Endothelial cell of umbilical vein (primary cell): Measurements from ENCODE around the gene NUDT17. TPM values are rescaled to one million over a fixed set of nuclear protein-coding genes. Genes with fewer than 3 reads are reported as not detected.

ENCODE experiments used
- BruUV-seq: library from RNA; stranded (reverse); fragments of 400-500 nt; replicated peaks from 2 replicates; lab custom pipeline; 2021; lab: Mats Ljungman, UMichigan
- CTCF ChIA-PET: fragments of 300-600, 350-600 bp; sonication (Branson Sonifier 250); formaldehyde crosslinking; loops from one replicate; lab custom pipeline; 2021; ENCODE audit warnings: antibody characterized with exemption, inconsistent platforms; lab: Charles Lee
- POLR2A ChIA-PET: fragments of 300-600, 350-600 bp; sonication (Branson Sonifier 250); formaldehyde crosslinking; loops from one replicate; lab custom pipeline; 2021; ENCODE audit warnings: antibody characterized with exemption, inconsistent platforms; lab: Charles Lee
- DNase-seq: peaks from one replicate; pipeline ENCODE4 v3.0.0-alpha.2; 2011; ENCODE audit warnings: low read depth, low spot score
- FAIRE-seq: peaks from 2 replicates; lab custom pipeline; 2011; peaks lifted over from hg19 to GRCh38; lab: Jason Lieb, UNC
- H2AFZ ChIP-seq: 2 replicates; pipeline ENCODE4 v1.6.0; 2012; ENCODE audit warnings: low read depth, low read length, control low read depth, inconsistent platforms
- H3K27ac ChIP-seq: 2 replicates; pipeline ENCODE4 v1.5.1; 2011; ENCODE audit warnings: low read depth, mild to moderate bottlenecking, control low read depth, low read length, moderate library complexity; ENCODE audit not compliant: insufficient read depth
- H3K27me3 ChIP-seq, 2 experiments: 2 replicates each; pipeline versions ENCODE4 v1.6.0 to v1.6.1; 2011; ENCODE audit warnings: low read length in 2 of 2, mixed read lengths in 1 of 2; ENCODE audit not compliant: control insufficient read depth in 2 of 2, insufficient read depth in 2 of 2
- H3K36me3 ChIP-seq, 2 experiments: 2 replicates in 1 of 2; 3 replicates in 1 of 2; pipeline ENCODE4 v1.5.1; 2011; ENCODE audit warnings: low read length in 2 of 2, mild to moderate bottlenecking in 1 of 2, moderate library complexity in 1 of 2; ENCODE audit not compliant: control insufficient read depth in 2 of 2, insufficient read depth in 2 of 2; ENCODE audit errors: extremely low read depth in 1 of 2
- H3K4me1 ChIP-seq: 3 replicates; pipeline ENCODE4 v1.5.1; 2011; ENCODE audit warnings: mild to moderate bottlenecking, low read length; ENCODE audit not compliant: control insufficient read depth, insufficient read depth; ENCODE audit errors: extremely low read depth
- H3K4me2 ChIP-seq: 2 replicates; pipeline ENCODE4 v1.6.1; 2011; ENCODE audit warnings: low read length, control low read depth, mixed read lengths; ENCODE audit not compliant: insufficient read depth
- H3K4me3 ChIP-seq, 3 experiments: fragments of 200-600 bp in 1 of 3; sonication (generic), shearing (Covaris generic) in 1 of 3; replicated peaks in 1 of 3; 2 replicates each; pipeline ENCODE4 v1.5.1; 2011 to 2016; ENCODE audit warnings: control low read depth in 3 of 3, low read length in 3 of 3, mild to moderate bottlenecking in 2 of 3, inconsistent platforms in 1 of 3, low read depth in 1 of 3, moderate library complexity in 1 of 3; ENCODE audit not compliant: insufficient read depth in 1 of 3
- H3K79me2 ChIP-seq: 2 replicates; pipeline ENCODE4 v1.6.0; 2012; ENCODE audit warnings: low read length, inconsistent platforms; ENCODE audit not compliant: control insufficient read depth, insufficient read depth
- H3K9ac ChIP-seq: replicated peaks from 2 replicates; pipeline ENCODE3; 2011; ENCODE audit warnings: low read length, control low read depth; ENCODE audit not compliant: insufficient read depth; ENCODE audit errors: extremely low read depth
- H3K9me1 ChIP-seq: replicated peaks from 3 replicates; pipeline ENCODE4 v1.6.0; 2011; ENCODE audit warnings: mild to moderate bottlenecking, low read length; ENCODE audit not compliant: control insufficient read depth, insufficient read depth; ENCODE audit errors: extremely low read depth
- H3K9me3 ChIP-seq: replicated peaks from 2 replicates; pipeline ENCODE4 v1.5.1; 2012; ENCODE audit warnings: low read length, inconsistent platforms; ENCODE audit not compliant: control insufficient read depth, insufficient read depth
- H4K20me1 ChIP-seq: replicated peaks from 2 replicates; pipeline ENCODE3; 2011; ENCODE audit warnings: mild to moderate bottlenecking, low read length; ENCODE audit not compliant: control insufficient read depth, insufficient read depth; ENCODE audit errors: extremely low read depth
- EZH2 ChIP-seq: IDR thresholded peaks from 2 replicates; pipeline ENCODE4 v1.6.1; 2012; ENCODE audit warnings: borderline replicate concordance, low read depth, mild to moderate bottlenecking, moderate library complexity, low read length, inconsistent platforms; ENCODE audit not compliant: severe bottlenecking
- FOS ChIP-seq: IDR thresholded peaks from 2 replicates; pipeline ENCODE4 v1.6.1; 2011; ENCODE audit warnings: mild to moderate bottlenecking, low read length, moderate library complexity, borderline replicate concordance; ENCODE audit not compliant: insufficient read depth
- GATA2 ChIP-seq: IDR thresholded peaks from 2 replicates; pipeline ENCODE4 v1.7.0; 2011; ENCODE audit warnings: low read depth, mild to moderate bottlenecking, moderate library complexity, mixed read lengths, low read length; ENCODE audit not compliant: insufficient read length, insufficient read depth
- JUN ChIP-seq: IDR thresholded peaks from 2 replicates; pipeline ENCODE4 v1.6.1; 2011; ENCODE audit warnings: borderline replicate concordance, low read depth; ENCODE audit not compliant: insufficient read length, insufficient read depth
- MYC ChIP-seq: IDR thresholded peaks from one replicate; pipeline ENCODE4 v1.6.1; 2011; ENCODE audit warnings: mild to moderate bottlenecking, low read depth, low read length
- POLR2A ChIP-seq: IDR thresholded peaks from 2 replicates; pipeline ENCODE4 v1.6.1; 2012; ENCODE audit warnings: low read depth, mild to moderate bottlenecking, control low read depth, low read length
- POLR2AphosphoS5 ChIP-seq: IDR thresholded peaks from 2 replicates; pipeline ENCODE4 v1.6.1; 2012; ENCODE audit warnings: low read depth, mild to moderate bottlenecking, control low read depth, low read length, moderate library complexity; ENCODE audit not compliant: insufficient read depth
- dilution Hi-C: fragments of 300-500 bp; cut with MboI; formaldehyde crosslinking; loops from one replicate; pipeline ENCODE4 v1.15.0; 2019; ENCODE audit warnings: low sequenced_read_pairs; ENCODE audit not compliant: extremely low pct_ligation_motif_present
- intact Hi-C: fragments of 100-400 bp; cut with micrococcal nuclease; formaldehyde crosslinking; loops from one replicate; pipeline ENCODE4 v1.10.0; 2022
- polyA plus RNA-seq, 4 experiments: library from polyadenylated mRNA; depleted of rRNA in 3 of 4; stranded (reverse) in 3 of 4; unstranded in 1 of 4; fragments of >200 nt; gene quantifications; 2 replicates each; pipeline versions ENCODE4 v1.2.1 to v1.2.3, GENCODE V29; 2011 to 2012; ENCODE audit warnings: missing spikeins in 1 of 4
- total RNA-seq: library from RNA; stranded (reverse); gene quantifications from 2 replicates; pipeline ENCODE4 v1.2.3, GENCODE V29; 2021
- TF ChIP-seq, protein P1 (sequence below): IDR thresholded peaks from 2 replicates; pipeline ENCODE4 v1.6.1; 2011; ENCODE audit not compliant: insufficient read depth, insufficient read length
- TF ChIP-seq, protein P2 (sequence below), 2 donors: IDR thresholded peaks; 1 replicate in 1 of 2; 2 replicates in 1 of 2; pipeline ENCODE4 v1.5.1; 2011; ENCODE audit warnings: low read length in 2 of 2, mild to moderate bottlenecking in 2 of 2, moderate library complexity in 2 of 2, control low read depth in 1 of 2, inconsistent platforms in 1 of 2, low read depth in 1 of 2; ENCODE audit not compliant: insufficient read depth in 1 of 2; ENCODE audit errors: extremely low read depth in 1 of 2

NUDT17 gene
- total and polyA plus RNA-seq, 2 donors (not counting 3 experiments of a cell fraction or from before 2014, with no cell fraction given): 3.6 to 9.0 TPM

DNA sequence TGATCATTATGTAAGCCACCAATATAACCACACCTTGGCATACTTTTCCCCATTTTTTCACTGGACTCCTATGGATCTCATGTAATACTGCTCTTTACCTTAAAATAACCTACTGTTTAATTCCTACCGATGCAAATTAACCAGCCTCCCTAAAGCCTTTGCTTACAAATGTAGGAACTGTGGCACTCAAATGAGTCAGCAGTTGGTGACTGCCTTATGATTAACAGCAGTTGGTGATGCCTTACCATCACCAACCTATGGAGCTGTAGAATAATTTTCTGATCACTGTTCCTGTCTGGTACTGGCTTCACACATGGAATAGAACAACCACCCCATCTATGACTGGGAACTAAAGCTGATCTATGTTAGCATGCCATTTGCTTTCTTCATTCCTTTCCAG, 7.8 kb upstream of the NUDT17 start:
- H3K79me2 ChIP-seq: no peaks in the 10 kb centered on the region
- H3K4me3 ChIP-seq: no peak overlapping the region
- H3K9ac ChIP-seq: no peak overlapping the region
- H3K9me3 ChIP-seq: no peaks in the 10 kb centered on the region
- CTCF ChIA-PET: interaction anchor here (0.7 to 3.6 kb wide), 4 partner anchors 7 to 132 kb away, joined by 3 to 22 read pairs (median 4); partner anchors contain the start of gene NUDT17
- dilution Hi-C loops: no loop called here
- POLR2A ChIA-PET: no interaction called here
- H3K4me2 ChIP-seq: no peak overlapping the region
- H3K9me1 ChIP-seq: no peaks in the 10 kb centered on the region
- no peak for DNase-seq
- H3K4me1 ChIP-seq: no peaks in the 10 kb centered on the region
- FAIRE-seq: no peak
- no peak for TF ChIP-seq FOS
- no peak for TF ChIP-seq POLR2AphosphoS5
- TF ChIP-seq, protein P1, sequence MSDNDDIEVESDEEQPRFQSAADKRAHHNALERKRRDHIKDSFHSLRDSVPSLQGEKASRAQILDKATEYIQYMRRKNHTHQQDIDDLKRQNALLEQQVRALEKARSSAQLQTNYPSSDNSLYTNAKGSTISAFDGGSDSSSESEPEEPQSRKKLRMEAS: no peak
- no peak for TF ChIP-seq GATA2
- no peak for TF ChIP-seq POLR2A
- TF ChIP-seq JUN: no peak
- no peak for TF ChIP-seq EZH2
- TF ChIP-seq, protein P2, sequence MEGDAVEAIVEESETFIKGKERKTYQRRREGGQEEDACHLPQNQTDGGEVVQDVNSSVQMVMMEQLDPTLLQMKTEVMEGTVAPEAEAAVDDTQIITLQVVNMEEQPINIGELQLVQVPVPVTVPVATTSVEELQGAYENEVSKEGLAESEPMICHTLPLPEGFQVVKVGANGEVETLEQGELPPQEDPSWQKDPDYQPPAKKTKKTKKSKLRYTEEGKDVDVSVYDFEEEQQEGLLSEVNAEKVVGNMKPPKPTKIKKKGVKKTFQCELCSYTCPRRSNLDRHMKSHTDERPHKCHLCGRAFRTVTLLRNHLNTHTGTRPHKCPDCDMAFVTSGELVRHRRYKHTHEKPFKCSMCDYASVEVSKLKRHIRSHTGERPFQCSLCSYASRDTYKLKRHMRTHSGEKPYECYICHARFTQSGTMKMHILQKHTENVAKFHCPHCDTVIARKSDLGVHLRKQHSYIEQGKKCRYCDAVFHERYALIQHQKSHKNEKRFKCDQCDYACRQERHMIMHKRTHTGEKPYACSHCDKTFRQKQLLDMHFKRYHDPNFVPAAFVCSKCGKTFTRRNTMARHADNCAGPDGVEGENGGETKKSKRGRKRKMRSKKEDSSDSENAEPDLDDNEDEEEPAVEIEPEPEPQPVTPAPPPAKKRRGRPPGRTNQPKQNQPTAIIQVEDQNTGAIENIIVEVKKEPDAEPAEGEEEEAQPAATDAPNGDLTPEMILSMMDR (IDR thresholded peaks at IDR 0.05; ENCODE audit: extremely low read depth in 1 of 2, insufficient read depth in 1 of 2, low read depth in 1 of 2, low read length in 2 of 2): no peak
- TF ChIP-seq MYC: no peak
- no peaks in the 10 kb centered on the region for H3K27me3 ChIP-seq
- H3K36me3 ChIP-seq: peaks cover 43 to 47% of the 10 kb centered on the region in 2 experiments
- intact Hi-C loops: no loop called here
- H4K20me1 ChIP-seq: no peaks in the 10 kb centered on the region
- no TSS peak for BruUV-seq
- no peak overlapping the region for H2AFZ ChIP-seq
- no peak overlapping the region for H3K27ac ChIP-seq
